ENCODE data around the gene CDC42EP2. TPM values are rescaled to one million over a fixed set of nuclear protein-coding genes. Genes with fewer than 3 reads are reported as not detected.

The CDC42EP2 gene
- total RNA-seq, 1 donor from 2014 or later: 23.1 TPM

GRCh38 chr11:65291613-65292012 is 23.1 kb upstream of the CDC42EP2 start:
- Mint-ChIP-seq H3K4me3 (ENCODE audit: unreplicated experiment) (peak overlapping the region; percentile 60), H3K9me3 (ENCODE audit: unreplicated experiment) (no peaks in the 10 kb centered on the region), H3K4me1 (ENCODE audit: unreplicated experiment) (peaks cover 51% of the 10 kb centered on the region), H3K27me3 (ENCODE audit: unreplicated experiment) (no peaks in the 10 kb centered on the region), H3K36me3 (ENCODE audit: unreplicated experiment) (peaks cover 12% of the 10 kb centered on the region), H3K27ac (ENCODE audit: unreplicated experiment) (peak overlapping the region; percentile 97)
- no peak for TF ChIP-seq CTCF (IDR thresholded peaks at IDR 0.05)
- no peak for DNase-seq (ENCODE audit: extremely low spot score, unreplicated experiment)

GRCh38 chr11:65292890-65293289 is 21.8 kb upstream of the CDC42EP2 start:
- H3K9me3 Mint-ChIP-seq (ENCODE audit: unreplicated experiment): no peaks in the 10 kb centered on the region
- no peak for DNase-seq (ENCODE audit: extremely low spot score, unreplicated experiment)
- no peak for TF ChIP-seq CTCF (IDR thresholded peaks at IDR 0.05)
- no peaks in the 10 kb centered on the region for H3K27me3 Mint-ChIP-seq (ENCODE audit: unreplicated experiment)
- peaks cover 53% of the 10 kb centered on the region for H3K4me1 Mint-ChIP-seq (ENCODE audit: unreplicated experiment)
- H3K36me3 Mint-ChIP-seq (ENCODE audit: unreplicated experiment): peaks cover 12% of the 10 kb centered on the region
- H3K27ac Mint-ChIP-seq (ENCODE audit: unreplicated experiment): peak overlapping the region; percentile 97
- no peak overlapping the region for H3K4me3 Mint-ChIP-seq (ENCODE audit: unreplicated experiment)

GRCh38 chr11:65293909-65294381 is 20.7 kb upstream of the CDC42EP2 start:
- Mint-ChIP-seq H3K9me3 (ENCODE audit: unreplicated experiment) (no peaks in the 10 kb centered on the region), H3K27ac (ENCODE audit: unreplicated experiment) (peak overlapping the region; percentile 38), H3K4me3 (ENCODE audit: unreplicated experiment) (no peak overlapping the region), H3K36me3 (ENCODE audit: unreplicated experiment) (peaks cover 12% of the 10 kb centered on the region), H3K27me3 (ENCODE audit: unreplicated experiment) (no peaks in the 10 kb centered on the region), H3K4me1 (ENCODE audit: unreplicated experiment) (peaks cover 59% of the 10 kb centered on the region)
- DNase-seq (ENCODE audit: extremely low spot score, unreplicated experiment): no peak
- TF ChIP-seq CTCF (IDR thresholded peaks at IDR 0.05): no peak

GRCh38 chr11:65295001-65295400 is 19.7 kb upstream of the CDC42EP2 start:
- no peaks in the 10 kb centered on the region for H3K9me3 Mint-ChIP-seq (ENCODE audit: unreplicated experiment)
- H3K4me1 Mint-ChIP-seq (ENCODE audit: unreplicated experiment): peaks cover 52% of the 10 kb centered on the region
- no peak overlapping the region for H3K4me3 Mint-ChIP-seq (ENCODE audit: unreplicated experiment)
- H3K27me3 Mint-ChIP-seq (ENCODE audit: unreplicated experiment): no peaks in the 10 kb centered on the region
- H3K36me3 Mint-ChIP-seq (ENCODE audit: unreplicated experiment): peaks cover 12% of the 10 kb centered on the region
- no peak for TF ChIP-seq CTCF (IDR thresholded peaks at IDR 0.05)
- H3K27ac Mint-ChIP-seq (ENCODE audit: unreplicated experiment): no peak overlapping the region
- no peak for DNase-seq (ENCODE audit: extremely low spot score, unreplicated experiment)

GRCh38 chr11:65295571-65296341 is 18.9 kb upstream of the CDC42EP2 start:
- H3K27ac Mint-ChIP-seq (ENCODE audit: unreplicated experiment): peak overlapping the region; percentile 21
- H3K4me1 Mint-ChIP-seq (ENCODE audit: unreplicated experiment): peaks cover 46% of the 10 kb centered on the region
- H3K36me3 Mint-ChIP-seq (ENCODE audit: unreplicated experiment): peaks cover 9% of the 10 kb centered on the region
- no peak for DNase-seq (ENCODE audit: extremely low spot score, unreplicated experiment)
- no peaks in the 10 kb centered on the region for H3K27me3 Mint-ChIP-seq (ENCODE audit: unreplicated experiment)
- H3K9me3 Mint-ChIP-seq (ENCODE audit: unreplicated experiment): no peaks in the 10 kb centered on the region
- H3K4me3 Mint-ChIP-seq (ENCODE audit: unreplicated experiment): no peak overlapping the region
- no peak for TF ChIP-seq CTCF (IDR thresholded peaks at IDR 0.05)

All from osteocyte (in vitro differentiated cells).